NCI-H2196 (cell line): ENCODE results near the gene PITHD1.
"Not testable (repeated sequence)": the region's sequence is repeated elsewhere in the genome, so short reads cannot be mapped to it uniquely, and the experiment has no call there.

ENCODE experiments used
- DNase-seq: peaks from one replicate; lab custom pipeline; 2025; ENCODE audit not compliant: unreplicated experiment; lab: John Stamatoyannopoulos, UW

PITHD1 gene

GRCh38 chr1:23772854-23773242 lies 5.4 kb upstream of the PITHD1 start:
- no peak for DNase-seq

GRCh38 chr1:23774174-23774880 lies 3.9 kb upstream of the PITHD1 start:
- DNase-seq = no peak

- no peak for DNase-seq
Observed at GRCh38 chr1:23776217-23776616, 2.0 kb upstream of the PITHD1 start.

- no peak for DNase-seq
Observed at GRCh38 chr1:23779826-23780371, 1.7 kb downstream of the PITHD1 start.

GRCh38 chr1:23783141-23783540 lies 4.9 kb downstream of the PITHD1 start:
- DNase-seq = not testable (repeated sequence)

- DNase-seq = no peak
Observed at GRCh38 chr1:23784846-23785245, 6.6 kb downstream of the PITHD1 start.

- DNase-seq = no peak
Observed at GRCh38 chr1:23787701-23788100, 9.5 kb downstream of the PITHD1 start.

GRCh38 chr1:23788695-23789094 lies 10.5 kb downstream of the PITHD1 start:
- DNase-seq = no peak

- peak; percentile 91 for DNase-seq
Observed at GRCh38 chr1:23790696-23791515, 12.7 kb downstream of the PITHD1 start, which contains the start of gene LYPLA2. TSS of gene LYPLA2 (plus strand) at chr1:23791145. CDS start at chr1:23792683, 1,538 bp downstream.

GRCh38 chr1:23791516-23792047 lies 13.4 kb downstream of the PITHD1 start:
- DNase-seq = no peak

GRCh38 chr1:23792151-23792945 lies 14.1 kb downstream of the PITHD1 start:
- DNase-seq = no peak

- peak; percentile 88 for DNase-seq
Observed at GRCh38 chr1:23793018-23793781, 15.0 kb downstream of the PITHD1 start.

- no peak for DNase-seq
Observed at GRCh38 chr1:23793861-23794731, 15.9 kb downstream of the PITHD1 start.

- not testable (repeated sequence) for DNase-seq
Observed at GRCh38 chr1:23794732-23795182, 16.5 kb downstream of the PITHD1 start.

GRCh38 chr1:23795676-23796465 lies 17.7 kb downstream of the PITHD1 start:
- no peak for DNase-seq

GRCh38 chr1:23796466-23797271 lies 18.5 kb downstream of the PITHD1 start:
- no peak for DNase-seq
